ENCODE data around the gene CLDN16.

CLDN16 gene

GRCh38 chr3:190388703-190389102, 740 bp downstream of the CLDN16 start:
- TF ChIP-seq, protein P1, sequence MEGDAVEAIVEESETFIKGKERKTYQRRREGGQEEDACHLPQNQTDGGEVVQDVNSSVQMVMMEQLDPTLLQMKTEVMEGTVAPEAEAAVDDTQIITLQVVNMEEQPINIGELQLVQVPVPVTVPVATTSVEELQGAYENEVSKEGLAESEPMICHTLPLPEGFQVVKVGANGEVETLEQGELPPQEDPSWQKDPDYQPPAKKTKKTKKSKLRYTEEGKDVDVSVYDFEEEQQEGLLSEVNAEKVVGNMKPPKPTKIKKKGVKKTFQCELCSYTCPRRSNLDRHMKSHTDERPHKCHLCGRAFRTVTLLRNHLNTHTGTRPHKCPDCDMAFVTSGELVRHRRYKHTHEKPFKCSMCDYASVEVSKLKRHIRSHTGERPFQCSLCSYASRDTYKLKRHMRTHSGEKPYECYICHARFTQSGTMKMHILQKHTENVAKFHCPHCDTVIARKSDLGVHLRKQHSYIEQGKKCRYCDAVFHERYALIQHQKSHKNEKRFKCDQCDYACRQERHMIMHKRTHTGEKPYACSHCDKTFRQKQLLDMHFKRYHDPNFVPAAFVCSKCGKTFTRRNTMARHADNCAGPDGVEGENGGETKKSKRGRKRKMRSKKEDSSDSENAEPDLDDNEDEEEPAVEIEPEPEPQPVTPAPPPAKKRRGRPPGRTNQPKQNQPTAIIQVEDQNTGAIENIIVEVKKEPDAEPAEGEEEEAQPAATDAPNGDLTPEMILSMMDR (IDR thresholded peaks at IDR 0.05; ENCODE audit: low read depth, low read length), result no peak
- TF ChIP-seq POLR2A (IDR thresholded peaks at IDR 0.05; ENCODE audit: extremely low read depth, insufficient read length) (no peak), MAX (IDR thresholded peaks at IDR 0.05; ENCODE audit: low read depth, low read length) (no peak), MYC (IDR thresholded peaks at IDR 0.05; ENCODE audit: low read depth, low read length) (no peak)
- H3K4me3 ChIP-seq (ENCODE audit: low read depth, low read length), result no peak overlapping the region
- DNase-seq (ENCODE audit: low read depth), result no peak

- TF ChIP-seq MAX (IDR thresholded peaks at IDR 0.05; ENCODE audit: low read depth, low read length), result no peak
- TF ChIP-seq MYC (IDR thresholded peaks at IDR 0.05; ENCODE audit: low read depth, low read length), result no peak
- TF ChIP-seq POLR2A (IDR thresholded peaks at IDR 0.05; ENCODE audit: extremely low read depth, insufficient read length), result no peak
Observed at GRCh38 chr3:190396001-190396400, 8.0 kb downstream of the CLDN16 start.

GRCh38 chr3:190397889-190398288, 9.9 kb downstream of the CLDN16 start:
- no peak for DNase-seq (ENCODE audit: low read depth)
- H3K4me3 ChIP-seq (ENCODE audit: low read depth, low read length), result no peak overlapping the region
- TF ChIP-seq MAX (IDR thresholded peaks at IDR 0.05; ENCODE audit: low read depth, low read length) (no peak), POLR2A (IDR thresholded peaks at IDR 0.05; ENCODE audit: extremely low read depth, insufficient read length) (no peak), MYC (IDR thresholded peaks at IDR 0.05; ENCODE audit: low read depth, low read length) (no peak)
- TF ChIP-seq, protein P1 (IDR thresholded peaks at IDR 0.05; ENCODE audit: low read depth, low read length), result no peak

More at GRCh38 chr3:190396001-190396400, 8.0 kb downstream of the CLDN16 start:
- no peak for DNase-seq (ENCODE audit: low read depth)
- H3K4me3 ChIP-seq (ENCODE audit: low read depth, low read length), result no peak overlapping the region

- TF ChIP-seq MYC (IDR thresholded peaks at IDR 0.05; ENCODE audit: low read depth, low read length) (no peak), POLR2A (IDR thresholded peaks at IDR 0.05; ENCODE audit: extremely low read depth, insufficient read length) (no peak), MAX (IDR thresholded peaks at IDR 0.05; ENCODE audit: low read depth, low read length) (no peak)
- TF ChIP-seq, protein P1 (IDR thresholded peaks at IDR 0.05; ENCODE audit: low read depth, low read length), result no peak
- no peak overlapping the region for H3K4me3 ChIP-seq (ENCODE audit: low read depth, low read length)
- DNase-seq (ENCODE audit: low read depth), result no peak
Observed at GRCh38 chr3:190399677-190400076, 11.7 kb downstream of the CLDN16 start.

DNA sequence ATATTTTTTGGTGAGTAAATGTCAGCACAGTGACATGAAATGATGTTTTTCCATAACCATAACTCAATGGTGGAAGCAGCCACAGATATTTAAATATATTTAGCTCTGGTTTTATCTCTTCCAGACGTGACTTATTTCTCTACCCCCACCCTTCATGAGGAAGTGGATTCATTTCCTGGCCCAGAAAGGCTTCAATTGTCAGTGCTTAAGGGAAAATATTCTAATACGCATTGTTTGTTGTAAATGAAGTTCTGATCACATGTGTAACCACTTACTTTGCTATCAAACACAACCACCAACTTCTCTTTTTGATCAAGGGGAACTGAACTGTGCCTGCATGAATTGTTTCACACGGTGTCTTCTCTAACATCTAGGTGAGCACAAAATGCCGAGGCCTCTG, 14.0 kb downstream of the CLDN16 start:
- TF ChIP-seq POLR2A (IDR thresholded peaks at IDR 0.05; ENCODE audit: extremely low read depth, insufficient read length) (no peak), MYC (IDR thresholded peaks at IDR 0.05; ENCODE audit: low read depth, low read length) (no peak), MAX (IDR thresholded peaks at IDR 0.05; ENCODE audit: low read depth, low read length) (no peak)
- TF ChIP-seq, protein P1 (IDR thresholded peaks at IDR 0.05; ENCODE audit: low read depth, low read length), result no peak
- no peak overlapping the region for H3K4me3 ChIP-seq (ENCODE audit: low read depth, low read length)
- DNase-seq (ENCODE audit: low read depth), result no peak

- DNase-seq (ENCODE audit: low read depth), result no peak
- TF ChIP-seq MYC (IDR thresholded peaks at IDR 0.05; ENCODE audit: low read depth, low read length) (no peak), POLR2A (IDR thresholded peaks at IDR 0.05; ENCODE audit: extremely low read depth, insufficient read length) (no peak), MAX (IDR thresholded peaks at IDR 0.05; ENCODE audit: low read depth, low read length) (no peak)
- TF ChIP-seq, protein P1 (IDR thresholded peaks at IDR 0.05; ENCODE audit: low read depth, low read length), result no peak
- no peak overlapping the region for H3K4me3 ChIP-seq (ENCODE audit: low read depth, low read length)
Observed at GRCh38 chr3:190404715-190405114, 16.8 kb downstream of the CLDN16 start.

Data from NB4 (cell line).